T1000 (cell line): ENCODE results near the gene LENG8.
"Not testable (repeated sequence)": the region's sequence is repeated elsewhere in the genome, so short reads cannot be mapped to it uniquely, and the experiment has no call there.

Source experiments
- DNase-seq: peaks from one replicate; lab custom pipeline; 2025; ENCODE audit warnings: mixed read lengths; lab: John Stamatoyannopoulos, UW

LENG8 gene

GRCh38 chr19:54444737-54445136, 4.3 kb upstream of the LENG8 start:
- no peak for DNase-seq

- not testable (repeated sequence) for DNase-seq
These were observed 2.6 kb upstream of the LENG8 start for GRCh38 chr19:54446349-54446748.

- peak; percentile 42 for DNase-seq
These were observed 792 bp upstream of the LENG8 start for GRCh38 chr19:54448040-54448773.

GRCh38 chr19:54449701-54450069, 686 bp downstream of the LENG8 start:
- no peak for DNase-seq

- no peak for DNase-seq
These were observed 2.4 kb downstream of the LENG8 start for GRCh38 chr19:54451331-54451871.

DNA sequence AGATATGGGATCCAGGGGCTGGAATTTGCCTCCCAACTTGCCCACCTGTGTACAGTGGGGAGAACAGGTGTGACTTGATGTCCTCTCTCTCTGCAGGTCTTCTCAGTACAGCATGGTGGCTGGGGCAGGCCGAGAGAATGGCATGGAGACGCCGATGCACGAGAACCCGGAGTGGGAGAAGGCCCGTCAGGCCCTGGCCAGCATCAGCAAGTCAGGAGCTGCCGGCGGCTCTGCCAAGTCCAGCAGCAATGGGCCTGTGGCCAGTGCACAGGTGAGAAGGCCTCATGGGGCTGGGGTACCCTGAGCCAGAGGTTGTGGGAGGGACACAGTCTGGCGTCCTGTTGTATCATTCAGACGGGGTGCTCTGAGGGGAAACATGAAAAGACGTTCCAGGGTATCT, 3.0 kb downstream of the LENG8 start:
- DNase-seq = no peak

DNA sequence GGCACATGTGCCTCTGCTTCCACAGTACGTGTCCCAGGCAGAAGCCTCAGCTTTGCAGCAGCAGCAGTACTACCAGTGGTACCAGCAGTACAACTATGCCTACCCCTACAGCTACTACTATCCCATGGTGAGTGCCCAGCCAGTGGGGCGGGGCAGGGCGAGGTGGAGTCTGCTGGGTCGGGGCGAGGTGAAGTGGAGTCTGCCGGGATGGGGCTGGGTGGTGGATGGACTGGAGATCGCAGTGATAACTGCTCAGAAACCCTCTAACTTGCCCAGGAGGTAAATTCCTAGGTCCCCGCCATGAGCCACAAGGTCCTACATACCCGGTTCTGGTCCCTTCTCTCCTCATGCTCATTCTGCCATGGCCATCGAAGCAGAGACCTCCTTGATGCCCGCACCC, 3.6 kb downstream of the LENG8 start:
- DNase-seq = no peak

- DNase-seq = no peak
These were observed 5.2 kb downstream of the LENG8 start for GRCh38 chr19:54453921-54454780.

GRCh38 chr19:54454781-54455675, 6.0 kb downstream of the LENG8 start:
- DNase-seq = no peak

- DNase-seq = no peak
These were observed 6.9 kb downstream of the LENG8 start for GRCh38 chr19:54455786-54456422.

DNA sequence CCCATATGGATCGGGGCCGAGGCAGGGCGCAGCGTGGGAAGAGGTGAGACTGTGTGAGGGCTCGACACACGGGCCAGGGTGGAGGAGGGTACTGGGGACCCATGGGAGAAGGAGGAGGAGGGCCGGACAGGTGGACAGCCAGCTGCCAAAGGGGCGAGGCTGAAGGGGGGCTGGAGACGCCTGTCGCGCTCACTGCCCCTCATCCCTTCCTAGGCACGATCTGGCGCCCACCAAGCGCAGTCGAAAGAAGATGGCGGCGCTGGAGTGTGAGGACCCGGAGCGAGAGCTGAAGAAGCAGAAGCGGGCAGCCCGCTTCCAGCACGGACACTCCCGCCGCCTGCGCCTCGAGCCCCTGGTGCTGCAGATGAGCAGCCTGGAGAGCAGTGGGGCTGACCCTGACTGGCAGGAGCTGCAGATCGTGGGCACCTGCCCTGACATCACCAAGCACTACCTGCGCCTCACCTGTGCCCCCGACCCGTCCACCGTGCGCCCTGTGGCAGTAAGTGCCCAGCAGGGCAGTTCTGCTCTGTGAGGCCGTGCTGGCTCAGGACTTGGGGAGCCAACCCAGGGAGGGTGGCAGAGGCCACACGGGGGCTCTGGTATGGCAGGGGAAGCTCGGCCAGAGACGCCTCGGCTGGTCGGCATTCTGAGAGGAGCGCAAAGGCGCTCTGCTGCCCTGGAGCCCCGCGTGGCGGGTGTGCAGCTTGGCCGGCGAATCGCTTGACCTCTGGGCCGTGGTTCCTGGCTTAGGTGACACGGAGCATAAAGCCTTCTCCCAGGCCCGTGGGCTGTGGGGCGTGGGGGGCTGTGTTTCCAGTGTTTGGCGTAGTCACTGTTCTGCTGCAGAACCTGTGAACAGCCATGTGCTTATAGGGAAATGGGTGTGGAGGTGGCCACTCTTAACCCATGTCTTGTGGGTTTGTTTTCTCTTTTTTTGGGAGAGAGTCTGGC, 7.7 kb downstream of the LENG8 start:
- no peak for DNase-seq

- DNase-seq = no peak
These were observed 9.0 kb downstream of the LENG8 start for GRCh38 chr19:54457773-54458647.

- DNase-seq = no peak
These were observed 9.8 kb downstream of the LENG8 start for GRCh38 chr19:54458648-54459281.

DNA sequence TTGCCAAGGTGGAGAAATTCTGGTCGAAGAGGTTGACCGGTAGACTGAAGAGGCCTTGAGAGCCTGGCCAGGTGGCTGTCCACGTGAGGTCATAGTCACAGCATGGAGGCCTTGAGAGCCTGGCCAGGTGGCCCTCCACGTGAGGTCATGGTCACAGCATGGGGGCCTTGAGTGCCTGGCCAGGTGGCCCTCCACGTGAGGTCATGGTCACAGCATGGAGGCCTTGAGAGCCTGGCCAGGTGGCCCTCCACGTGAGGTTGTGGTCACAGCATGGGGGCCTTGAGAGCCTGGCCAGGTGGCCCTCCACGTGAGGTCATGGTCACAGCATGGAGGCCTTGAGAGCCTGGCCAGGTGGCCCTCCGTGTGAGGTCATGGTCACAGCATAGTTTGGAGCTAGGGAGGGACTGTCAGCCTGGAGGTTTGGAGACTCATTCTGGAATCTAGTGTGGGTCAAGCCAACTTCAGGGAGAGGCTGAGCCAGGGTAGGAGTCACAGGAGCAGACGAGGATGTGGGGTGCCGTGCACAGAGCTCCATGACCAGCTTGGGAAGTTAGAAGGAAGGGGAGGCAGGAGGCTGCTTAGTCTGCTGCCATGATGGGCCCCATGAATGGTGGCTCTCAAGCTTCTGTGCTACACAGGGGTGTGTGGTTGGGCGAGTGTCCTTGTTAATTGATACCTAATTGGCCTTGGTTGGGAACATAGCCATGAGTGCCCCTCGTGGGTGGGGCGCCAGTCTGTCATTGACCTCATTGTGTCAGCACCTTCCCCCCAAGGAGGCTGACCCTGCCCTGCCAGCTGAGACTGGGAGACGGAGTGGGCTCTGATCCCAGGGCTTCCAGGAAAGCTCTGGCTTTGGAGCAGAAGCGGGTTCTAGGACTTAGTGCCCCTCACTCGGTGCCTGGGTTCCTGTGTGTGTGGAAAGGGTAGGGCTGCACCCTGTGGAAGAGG, 10.6 kb downstream of the LENG8 start:
- DNase-seq = no peak

- DNase-seq = no peak
These were observed 11.4 kb downstream of the LENG8 start for GRCh38 chr19:54460230-54461005.

DNA sequence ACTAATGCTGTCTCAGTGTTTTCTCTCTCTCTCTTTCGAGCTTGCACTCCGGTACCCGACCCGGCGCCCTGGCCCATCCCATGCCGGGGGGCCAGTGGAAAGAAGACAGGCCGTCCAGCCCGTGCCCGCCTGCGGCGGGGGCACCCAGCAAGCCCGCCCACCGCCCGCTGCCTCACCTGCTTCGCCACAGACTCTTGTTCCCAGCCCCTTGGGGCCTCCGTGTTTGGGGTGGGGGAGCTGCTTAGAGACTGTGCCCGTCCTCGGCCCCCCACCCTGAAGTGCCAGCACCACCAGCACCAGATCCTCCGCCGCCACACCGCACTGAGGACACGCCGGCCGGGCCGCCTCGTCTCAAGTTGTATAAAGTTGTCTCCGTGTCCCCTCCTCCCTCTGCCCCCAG, 12.2 kb downstream of the LENG8 start:
- no peak for DNase-seq

- no peak for DNase-seq
These were observed 12.6 kb downstream of the LENG8 start for GRCh38 chr19:54461613-54462012.
